Osteoblast (primary cell): ENCODE measurements around the gene MAPK9. TPM values are rescaled to one million over a fixed set of nuclear protein-coding genes. Genes with fewer than 3 reads are reported as not detected.
"Not testable (repeated sequence)": the region's sequence is repeated elsewhere in the genome, so short reads cannot be mapped to it uniquely, and the experiment has no call there.

Experiments used
- DNase-seq: peaks from one replicate; pipeline ENCODE4 v3.0.0; 2011; ENCODE audit warnings: low spot score, mixed read lengths; ENCODE audit not compliant: insufficient read length; ENCODE audit errors: missing footprints
- H2AFZ ChIP-seq: 2 replicates; pipeline ENCODE4 v1.6.0; 2011; ENCODE audit warnings: mild to moderate bottlenecking, low read length
- H3K27ac ChIP-seq: 2 replicates; pipeline ENCODE4 v1.5.1; 2011; ENCODE audit warnings: mild to moderate bottlenecking, low read depth, low read length, moderate library complexity
- H3K27me3 ChIP-seq: 2 replicates; pipeline ENCODE4 v1.6.0; 2012; ENCODE audit warnings: mild to moderate bottlenecking, control low read depth, inconsistent platforms, low read length, moderate library complexity; ENCODE audit not compliant: insufficient read depth
- H3K36me3 ChIP-seq: 2 replicates; pipeline ENCODE4 v1.5.1; 2011; ENCODE audit warnings: mild to moderate bottlenecking, low read length, control low read depth, moderate library complexity; ENCODE audit not compliant: insufficient read depth
- H3K4me1 ChIP-seq: 2 replicates; pipeline ENCODE4 v1.5.1; 2011; ENCODE audit warnings: mild to moderate bottlenecking, low read length, control low read depth, moderate library complexity; ENCODE audit not compliant: insufficient read depth
- H3K4me2 ChIP-seq: 2 replicates; pipeline ENCODE4 v1.6.0; 2011; ENCODE audit warnings: mild to moderate bottlenecking, low read length; ENCODE audit not compliant: insufficient read depth
- H3K4me3 ChIP-seq: fragments of 200-600 bp; sonication (generic); 3 replicates; pipeline ENCODE4 v1.5.1; 2012; ENCODE audit warnings: mild to moderate bottlenecking, low read length, inconsistent platforms; ENCODE audit not compliant: insufficient read depth
- H3K79me2 ChIP-seq: 2 replicates; pipeline ENCODE4 v1.6.0; 2012; ENCODE audit warnings: mild to moderate bottlenecking, low read length, control low read depth, inconsistent platforms; ENCODE audit not compliant: insufficient read depth
- H3K9me3 ChIP-seq: 2 replicates; pipeline ENCODE4 v1.5.1; 2011; ENCODE audit warnings: low read depth, low read length, control low read depth
- H4K20me1 ChIP-seq: 2 replicates; pipeline ENCODE4 v1.6.0; 2012; ENCODE audit warnings: mild to moderate bottlenecking, low read length, control low read depth; ENCODE audit not compliant: insufficient read depth
- CTCF ChIP-seq: IDR thresholded peaks from 2 replicates; pipeline ENCODE4 v1.5.1; 2011; ENCODE audit warnings: mild to moderate bottlenecking, low read depth, low read length, moderate library complexity; ENCODE audit errors: extremely low read depth
- total RNA-seq: library from RNA; depleted of rRNA; stranded (reverse); fragments of >200 nt; gene quantifications from 2 replicates; pipeline ENCODE4 v1.2.3, GENCODE V29; 2012

The MAPK9 gene
- total RNA-seq, 1 donor: 31.8 TPM

GRCh38 chr5:180303226-180304015 is 11.5 kb upstream of the MAPK9 start:
- Histone ChIP-seq H3K4me1 (no peaks in the 10 kb centered on the region), H3K4me2 (no peak overlapping the region), H3K79me2 (no peaks in the 10 kb centered on the region), H4K20me1 (no peaks in the 10 kb centered on the region), H3K27me3 (no peaks in the 10 kb centered on the region), H3K36me3 (peaks cover 57% of the 10 kb centered on the region), H3K9me3 (no peaks in the 10 kb centered on the region), H2AFZ (no peak overlapping the region), H3K4me3 (no peak overlapping the region), H3K27ac (no peak overlapping the region)
- DNase-seq: no peak
- no peak for TF ChIP-seq CTCF

- Histone ChIP-seq H3K4me3 (no peak overlapping the region), H3K4me2 (no peak overlapping the region), H3K9me3 (no peaks in the 10 kb centered on the region), H3K27me3 (no peaks in the 10 kb centered on the region), H3K79me2 (no peaks in the 10 kb centered on the region), H3K36me3 (peaks cover 52% of the 10 kb centered on the region), H3K4me1 (no peaks in the 10 kb centered on the region), H2AFZ (no peak overlapping the region), H4K20me1 (no peaks in the 10 kb centered on the region), H3K27ac (no peak overlapping the region)
- TF ChIP-seq CTCF: no peak
- no peak for DNase-seq
Observed at GRCh38 chr5:180302256-180302655, 10.4 kb upstream of the MAPK9 start.

- TF ChIP-seq CTCF: no peak
- Histone ChIP-seq H3K4me2 (no peak overlapping the region), H3K4me1 (no peaks in the 10 kb centered on the region), H2AFZ (no peak overlapping the region), H3K36me3 (peaks cover 42% of the 10 kb centered on the region), H4K20me1 (no peaks in the 10 kb centered on the region), H3K79me2 (no peaks in the 10 kb centered on the region), H3K27me3 (no peaks in the 10 kb centered on the region), H3K9me3 (no peaks in the 10 kb centered on the region), H3K4me3 (no peak overlapping the region), H3K27ac (no peak overlapping the region)
- DNase-seq: no peak
Observed at GRCh38 chr5:180301253-180301652, 9.4 kb upstream of the MAPK9 start.

- no peaks in the 10 kb centered on the region for H4K20me1 ChIP-seq
- no peaks in the 10 kb centered on the region for H3K4me1 ChIP-seq
- no peak overlapping the region for H3K4me3 ChIP-seq
- TF ChIP-seq CTCF: no peak
- H3K36me3 ChIP-seq: peaks cover 35% of the 10 kb centered on the region
- H3K79me2 ChIP-seq: no peaks in the 10 kb centered on the region
- no peaks in the 10 kb centered on the region for H3K9me3 ChIP-seq
- no peak overlapping the region for H3K27ac ChIP-seq
- H3K4me2 ChIP-seq: no peak overlapping the region
- H3K27me3 ChIP-seq: no peaks in the 10 kb centered on the region
- no peak overlapping the region for H2AFZ ChIP-seq
- DNase-seq: no peak
Observed at GRCh38 chr5:180299526-180299925, 7.6 kb upstream of the MAPK9 start.

- DNase-seq: not testable (repeated sequence)
Observed at GRCh38 chr5:180299014-180299413, 7.1 kb upstream of the MAPK9 start.

More at GRCh38 chr5:180299014-180299413, 7.1 kb upstream of the MAPK9 start:
- not testable (repeated sequence) for H3K79me2 ChIP-seq, H3K9me3 ChIP-seq, H4K20me1 ChIP-seq, H3K4me1 ChIP-seq, H3K4me2 ChIP-seq, H3K4me3 ChIP-seq, H2AFZ ChIP-seq, H3K27me3 ChIP-seq, H3K27ac ChIP-seq
- H3K36me3 ChIP-seq: peaks cover 30% of the 10 kb centered on the region
